HFF-Myc (cell line): Measurements from ENCODE around the gene DMD.

ENCODE experiments used
- DNase-seq: peaks from one replicate; pipeline ENCODE4 v3.0.0-alpha.2; 2011; ENCODE audit warnings: low read depth; ENCODE audit errors: extremely low read depth
- H3K4me3 ChIP-seq: replicated peaks from 2 replicates; pipeline ENCODE4 v1.5.1; 2011; ENCODE audit warnings: low read depth, mild to moderate bottlenecking, control low read depth, low read length
- CTCF ChIP-seq: IDR thresholded peaks from 2 replicates; pipeline ENCODE4 v1.5.1; 2012; ENCODE audit warnings: mild to moderate bottlenecking, low read depth, low read length, control low read depth; ENCODE audit errors: missing control alignments

DMD gene

GRCh38 chrX:31711166-31711565 is 1500.2 kb downstream of the DMD start:
- no peak overlapping the region for H3K4me3 ChIP-seq
- no peak for TF ChIP-seq CTCF
- DNase-seq, result no peak

GRCh38 chrX:31708116-31708515 is 1503.2 kb downstream of the DMD start:
- no peak for DNase-seq
- no peak overlapping the region for H3K4me3 ChIP-seq
- no peak for TF ChIP-seq CTCF

- TF ChIP-seq CTCF, result no peak
- no peak for DNase-seq
- H3K4me3 ChIP-seq, result no peak overlapping the region
Measured at GRCh38 chrX:31706466-31706865, 1504.9 kb downstream of the DMD start.

GRCh38 chrX:31705816-31706215 is 1505.5 kb downstream of the DMD start:
- no peak overlapping the region for H3K4me3 ChIP-seq
- TF ChIP-seq CTCF, result no peak
- no peak for DNase-seq

- H3K4me3 ChIP-seq, result no peak overlapping the region
- no peak for DNase-seq
- no peak for TF ChIP-seq CTCF
Measured at GRCh38 chrX:31704938-31705337, 1506.4 kb downstream of the DMD start.

GRCh38 chrX:31702222-31702621 is 1509.1 kb downstream of the DMD start:
- H3K4me3 ChIP-seq, result no peak overlapping the region
- DNase-seq, result no peak

More at GRCh38 chrX:31702222-31702621, 1509.1 kb downstream of the DMD start:
- no peak for TF ChIP-seq CTCF
